Peyer's patch (tissue), 4 donors: ENCODE results near the gene LTA4H. TPM values are rescaled to one million over a fixed set of nuclear protein-coding genes. Genes with fewer than 3 reads are reported as not detected.

ENCODE experiments used
- DNase-seq, 3 donors: peaks; one replicate each; pipeline ENCODE4 v3.0.0-alpha.2; 2017 to 2019
- H3K27ac ChIP-seq, 4 donors: fragments of 200-600 bp; sonication (generic); one replicate each; pipeline ENCODE4 v1.5.1; 2016 to 2019
- H3K27me3 ChIP-seq, 2 donors: fragments of 200-600 bp; sonication (generic); one replicate each; pipeline ENCODE4 v1.5.1; 2019
- H3K36me3 ChIP-seq, 3 donors: fragments of 200-600 bp; sonication (generic); one replicate each; pipeline ENCODE4 v1.5.1; 2016 to 2019
- H3K4me1 ChIP-seq, 4 donors: fragments of 200-600 bp; sonication (generic); one replicate each; pipeline ENCODE4 v1.5.1; 2016 to 2019
- H3K4me3 ChIP-seq, 4 donors: fragments of 200-600 bp; sonication (generic); 1 replicate in 3 of 4; 2 replicates in 1 of 4; pipeline ENCODE4 v1.5.1; 2016 to 2019; ENCODE audit warnings: mild to moderate bottlenecking in 1 of 4
- H3K9me3 ChIP-seq, 4 donors: fragments of 200-600 bp; sonication (generic); one replicate each; pipeline ENCODE4 v1.5.1; 2016 to 2019; ENCODE audit warnings: mild to moderate bottlenecking in 1 of 4
- CTCF ChIP-seq, 6 experiments: fragments of 450-650 bp in 4 of 6; fragments of 200-600 bp in 2 of 6; sonication (generic) in 1 of 6; IDR thresholded peaks; one replicate each; pipeline ENCODE4 v1.5.1; 2017 to 2019; ENCODE audit warnings: antibody characterized with exemption in 6 of 6, mild to moderate bottlenecking in 3 of 6, moderate library complexity in 1 of 6
- POLR2A ChIP-seq, 2 donors: fragments of 450-650 bp; IDR thresholded peaks; one replicate each; pipeline ENCODE4 v1.5.1; 2017; ENCODE audit warnings: antibody characterized with exemption in 2 of 2, mild to moderate bottlenecking in 2 of 2, moderate library complexity in 2 of 2
- total RNA-seq, 4 donors: library from RNA; depleted of rRNA; stranded (reverse); fragments of >200 nt; gene quantifications; one replicate each; pipeline ENCODE4 v1.1.0, GENCODE V29; 2016

Gene LTA4H
- 10 to 100 TPM; 59.6 to 80.7 (median 76.4) TPM for total RNA-seq

GRCh38 chr12:96035283-96036236 lies at the start of gene LTA4H:
Gene LTA4H (minus strand): TSS chr12:96035587. CDS start chr12:96035519, 68 bp downstream.
- TF ChIP-seq POLR2A (IDR thresholded peaks at IDR 0.05) (peak; percentile 83 to 88), CTCF (IDR thresholded peaks at IDR 0.05) (peak in 1 of 6 experiments; percentile 7)
- Histone ChIP-seq H3K4me1 (peaks cover 0 to 19% (median 0%) of the 10 kb centered on the region in 4 donors), H3K36me3 (no peaks in the 10 kb centered on the region), H3K4me3 (peak within 1 kb of the TSS; percentile 71 to 78 (median 74)), H3K27me3 (no peaks in the 10 kb centered on the region), H3K27ac (peak within 1 kb of the TSS; percentile 76 to 87 (median 80)), H3K9me3 (no peaks in the 10 kb centered on the region)
- DNase-seq, result peak; percentile 95 to 100 (median 99)

GRCh38 chr12:96084624-96085023 lies 49.2 kb upstream of the LTA4H start:
- Histone ChIP-seq H3K9me3 (no peaks in the 10 kb centered on the region), H3K36me3 (no peaks in the 10 kb centered on the region), H3K4me1 (no peaks in the 10 kb centered on the region), H3K27me3 (no peaks in the 10 kb centered on the region), H3K4me3 (no peak overlapping the region), H3K27ac (no peak overlapping the region)
- no peak for DNase-seq
- TF ChIP-seq CTCF (IDR thresholded peaks at IDR 0.05), result no peak
- TF ChIP-seq POLR2A (IDR thresholded peaks at IDR 0.05), result no peak

- Histone ChIP-seq H3K27ac (no peak overlapping the region), H3K4me1 (no peaks in the 10 kb centered on the region), H3K4me3 (no peak overlapping the region), H3K27me3 (no peaks in the 10 kb centered on the region), H3K36me3 (no peaks in the 10 kb centered on the region), H3K9me3 (no peaks in the 10 kb centered on the region)
- TF ChIP-seq POLR2A (IDR thresholded peaks at IDR 0.05) (no peak), CTCF (IDR thresholded peaks at IDR 0.05) (no peak)
- no peak for DNase-seq
Measured at GRCh38 chr12:96083020-96083719, 47.8 kb upstream of the LTA4H start.

- no peaks in the 10 kb centered on the region for H3K27me3 ChIP-seq
- no peaks in the 10 kb centered on the region for H3K9me3 ChIP-seq
- H3K27ac ChIP-seq, result no peak overlapping the region
- H3K4me3 ChIP-seq, result no peak overlapping the region
- no peak for DNase-seq
- H3K36me3 ChIP-seq, result no peaks in the 10 kb centered on the region
- no peaks in the 10 kb centered on the region for H3K4me1 ChIP-seq
- TF ChIP-seq CTCF (IDR thresholded peaks at IDR 0.05), result no peak
- no peak for TF ChIP-seq POLR2A (IDR thresholded peaks at IDR 0.05)
Measured at GRCh38 chr12:96081596-96081995, 46.2 kb upstream of the LTA4H start.

GRCh38 chr12:96078231-96079135 lies 43.1 kb upstream of the LTA4H start:
- H3K4me3 ChIP-seq, result no peak overlapping the region
- H3K4me1 ChIP-seq, result no peaks in the 10 kb centered on the region
- no peaks in the 10 kb centered on the region for H3K36me3 ChIP-seq
- TF ChIP-seq CTCF (IDR thresholded peaks at IDR 0.05) (no peak), POLR2A (IDR thresholded peaks at IDR 0.05) (no peak)
- peak overlapping the region in 1 of 4 donors; percentile 46 for H3K27ac ChIP-seq
- no peaks in the 10 kb centered on the region for H3K27me3 ChIP-seq
- no peak for DNase-seq
- H3K9me3 ChIP-seq, result no peaks in the 10 kb centered on the region
